Measurements from ENCODE around the gene CPED1.

CPED1 gene

GRCh38 chr7:121158665-121159064, 170.2 kb downstream of the CPED1 start:
- Histone ChIP-seq H3K79me2 (ENCODE audit: low read length) (no peaks in the 10 kb centered on the region), H3K4me3 (ENCODE audit: low read length) (no peak overlapping the region), H3K9me3 (replicated peaks; ENCODE audit: insufficient read depth, low read length) (no peaks in the 10 kb centered on the region), H3K4me1 (ENCODE audit: low read length) (no peaks in the 10 kb centered on the region), H3K9me2 (replicated peaks; ENCODE audit: insufficient read depth, low read length) (no peaks in the 10 kb centered on the region), H3K27me3 (replicated peaks; ENCODE audit: insufficient read depth, low read length) (no peaks in the 10 kb centered on the region), H3F3A (ENCODE audit: insufficient read depth, low read length) (no peaks in the 10 kb centered on the region), H3K4me2 (ENCODE audit: low read depth, low read length) (no peak overlapping the region), H4K20me1 (ENCODE audit: insufficient read depth, low read length) (no peaks in the 10 kb centered on the region), H3K9ac (ENCODE audit: low read length) (no peak overlapping the region), H3K27ac (ENCODE audit: low read length) (no peak overlapping the region), H3K36me3 (replicated peaks; ENCODE audit: insufficient read depth, low read length) (no peaks in the 10 kb centered on the region), H2AFZ (ENCODE audit: low read length) (no peak overlapping the region)
- DNase-seq: no peak
- TF ChIP-seq EZH2phosphoT487 (IDR thresholded peaks at IDR 0.05; ENCODE audit: low read length) (no peak), EZH2 (optimal IDR thresholded peaks at IDR 0.05; ENCODE audit: low read depth, low read length) (no peak)
- TF ChIP-seq, protein P1, sequence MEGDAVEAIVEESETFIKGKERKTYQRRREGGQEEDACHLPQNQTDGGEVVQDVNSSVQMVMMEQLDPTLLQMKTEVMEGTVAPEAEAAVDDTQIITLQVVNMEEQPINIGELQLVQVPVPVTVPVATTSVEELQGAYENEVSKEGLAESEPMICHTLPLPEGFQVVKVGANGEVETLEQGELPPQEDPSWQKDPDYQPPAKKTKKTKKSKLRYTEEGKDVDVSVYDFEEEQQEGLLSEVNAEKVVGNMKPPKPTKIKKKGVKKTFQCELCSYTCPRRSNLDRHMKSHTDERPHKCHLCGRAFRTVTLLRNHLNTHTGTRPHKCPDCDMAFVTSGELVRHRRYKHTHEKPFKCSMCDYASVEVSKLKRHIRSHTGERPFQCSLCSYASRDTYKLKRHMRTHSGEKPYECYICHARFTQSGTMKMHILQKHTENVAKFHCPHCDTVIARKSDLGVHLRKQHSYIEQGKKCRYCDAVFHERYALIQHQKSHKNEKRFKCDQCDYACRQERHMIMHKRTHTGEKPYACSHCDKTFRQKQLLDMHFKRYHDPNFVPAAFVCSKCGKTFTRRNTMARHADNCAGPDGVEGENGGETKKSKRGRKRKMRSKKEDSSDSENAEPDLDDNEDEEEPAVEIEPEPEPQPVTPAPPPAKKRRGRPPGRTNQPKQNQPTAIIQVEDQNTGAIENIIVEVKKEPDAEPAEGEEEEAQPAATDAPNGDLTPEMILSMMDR (IDR thresholded peaks at IDR 0.05; ENCODE audit: low read length): no peak

- Histone ChIP-seq H3K27ac (ENCODE audit: low read length) (no peak overlapping the region), H2AFZ (ENCODE audit: low read length) (no peak overlapping the region), H3K27me3 (replicated peaks; ENCODE audit: insufficient read depth, low read length) (no peaks in the 10 kb centered on the region), H3K36me3 (replicated peaks; ENCODE audit: insufficient read depth, low read length) (no peaks in the 10 kb centered on the region), H3K4me1 (ENCODE audit: low read length) (no peaks in the 10 kb centered on the region), H4K20me1 (ENCODE audit: insufficient read depth, low read length) (no peaks in the 10 kb centered on the region), H3K9ac (ENCODE audit: low read length) (no peak overlapping the region), H3K9me3 (replicated peaks; ENCODE audit: insufficient read depth, low read length) (no peaks in the 10 kb centered on the region), H3K4me2 (ENCODE audit: low read depth, low read length) (no peak overlapping the region), H3F3A (ENCODE audit: insufficient read depth, low read length) (no peaks in the 10 kb centered on the region), H3K79me2 (ENCODE audit: low read length) (no peaks in the 10 kb centered on the region), H3K4me3 (ENCODE audit: low read length) (no peak overlapping the region), H3K9me2 (replicated peaks; ENCODE audit: insufficient read depth, low read length) (no peaks in the 10 kb centered on the region)
- TF ChIP-seq, protein P1 (IDR thresholded peaks at IDR 0.05; ENCODE audit: low read length): no peak
- TF ChIP-seq EZH2 (optimal IDR thresholded peaks at IDR 0.05; ENCODE audit: low read depth, low read length) (no peak), EZH2phosphoT487 (IDR thresholded peaks at IDR 0.05; ENCODE audit: low read length) (no peak)
- no peak for DNase-seq
Measured at GRCh38 chr7:121159553-121159952, 171.0 kb downstream of the CPED1 start.

DNA sequence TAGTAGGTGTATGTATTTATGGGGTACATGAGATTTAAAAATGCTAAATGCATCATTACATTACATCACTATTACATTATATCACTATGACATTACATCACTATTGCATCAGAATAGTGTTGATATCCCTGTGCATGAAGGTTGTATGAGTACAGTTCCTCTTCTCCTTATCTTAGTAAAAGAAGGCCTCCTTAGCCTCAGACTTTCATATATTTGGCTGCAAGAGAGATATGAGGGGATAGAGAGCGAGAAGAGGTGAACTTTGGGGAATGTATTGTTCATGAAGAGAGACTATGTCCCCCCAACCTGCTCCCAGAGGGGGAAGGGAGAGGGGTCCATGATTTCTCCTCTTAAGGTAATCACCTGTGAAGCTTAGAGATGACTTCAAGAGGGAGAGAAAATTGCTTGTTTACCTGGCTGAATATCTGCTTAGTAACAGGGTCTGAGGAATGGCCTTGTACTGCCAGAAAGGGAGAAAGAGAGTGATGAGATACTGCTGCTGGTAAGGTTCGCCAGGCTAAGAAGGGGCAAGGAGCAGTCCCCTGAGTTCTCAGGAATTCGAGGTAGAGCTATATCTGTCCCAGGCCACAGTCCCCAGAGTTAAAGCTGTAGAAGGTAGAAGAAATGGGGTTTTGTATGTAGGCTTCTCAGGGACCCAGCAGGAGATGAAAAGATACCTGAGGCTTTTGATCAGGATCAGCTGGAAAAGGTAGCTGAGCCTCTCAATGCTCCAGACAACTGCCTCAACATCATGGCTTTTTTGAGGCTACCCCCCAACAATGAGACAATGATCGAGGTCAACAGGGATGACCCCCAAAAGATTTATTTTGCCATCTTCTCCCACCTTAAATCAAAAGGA, 171.9 kb downstream of the CPED1 start:
- H3K27ac ChIP-seq (ENCODE audit: low read length): no peak overlapping the region
- no peaks in the 10 kb centered on the region for H3K27me3 ChIP-seq (replicated peaks; ENCODE audit: insufficient read depth, low read length)
- no peak overlapping the region for H2AFZ ChIP-seq (ENCODE audit: low read length)
- H3K4me1 ChIP-seq (ENCODE audit: low read length): no peaks in the 10 kb centered on the region
- no peak overlapping the region for H3K4me3 ChIP-seq (ENCODE audit: low read length)
- no peaks in the 10 kb centered on the region for H4K20me1 ChIP-seq (ENCODE audit: insufficient read depth, low read length)
- H3K9me2 ChIP-seq (replicated peaks; ENCODE audit: insufficient read depth, low read length): no peaks in the 10 kb centered on the region
- H3K36me3 ChIP-seq (replicated peaks; ENCODE audit: insufficient read depth, low read length): no peaks in the 10 kb centered on the region
- H3F3A ChIP-seq (ENCODE audit: insufficient read depth, low read length): no peaks in the 10 kb centered on the region
- DNase-seq: no peak
- no peaks in the 10 kb centered on the region for H3K79me2 ChIP-seq (ENCODE audit: low read length)
- no peaks in the 10 kb centered on the region for H3K9me3 ChIP-seq (replicated peaks; ENCODE audit: insufficient read depth, low read length)
- H3K4me2 ChIP-seq (ENCODE audit: low read depth, low read length): no peak overlapping the region
- no peak overlapping the region for H3K9ac ChIP-seq (ENCODE audit: low read length)
- TF ChIP-seq EZH2 (optimal IDR thresholded peaks at IDR 0.05; ENCODE audit: low read depth, low read length) (no peak), EZH2phosphoT487 (IDR thresholded peaks at IDR 0.05; ENCODE audit: low read length) (no peak)
- TF ChIP-seq, protein P1 (IDR thresholded peaks at IDR 0.05; ENCODE audit: low read length): no peak
